ENCODE measurements around the gene ABL1. TPM values are rescaled to one million over a fixed set of nuclear protein-coding genes. Genes with fewer than 3 reads are reported as not detected.

Gene ABL1
- total and polyA plus RNA-seq, 4 donors: 23.3 to 60.0 (median 37.7) TPM

DNA sequence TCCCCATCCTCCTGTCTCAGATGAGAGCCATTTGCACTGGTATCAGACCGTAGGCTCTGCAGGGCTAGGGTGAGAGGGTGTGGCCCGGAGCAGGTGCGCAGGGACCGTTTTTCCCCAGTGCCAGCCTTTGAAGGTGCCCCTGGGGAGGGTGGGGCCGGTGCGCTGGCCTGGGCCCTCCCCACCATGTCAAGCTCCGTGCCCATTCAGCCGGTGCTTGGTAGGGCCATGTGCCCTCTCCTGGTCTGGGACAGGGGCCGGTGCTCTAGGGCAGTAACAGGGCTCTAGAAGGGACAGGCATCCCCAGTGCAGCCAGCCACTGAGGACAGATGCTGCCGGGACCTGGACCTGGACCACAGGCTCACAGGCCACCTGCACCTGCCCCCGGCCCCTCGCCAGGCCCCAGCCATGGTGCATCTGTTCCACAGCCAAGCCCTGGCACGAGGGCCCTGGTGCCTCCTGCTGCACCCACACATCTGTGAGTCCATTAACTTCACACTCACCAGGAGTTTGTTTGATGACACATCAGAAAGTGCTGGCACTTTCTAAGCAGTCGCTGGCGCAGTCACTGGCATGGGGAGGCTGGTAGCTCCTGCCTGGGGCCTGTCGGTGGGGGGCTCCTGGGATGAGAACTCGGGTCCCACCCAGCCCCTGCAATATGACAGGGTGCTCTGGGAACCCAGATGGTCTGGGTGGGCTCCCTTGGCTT, 66.6 kb downstream of the ABL1 start:
- TF ChIP-seq, protein P1, sequence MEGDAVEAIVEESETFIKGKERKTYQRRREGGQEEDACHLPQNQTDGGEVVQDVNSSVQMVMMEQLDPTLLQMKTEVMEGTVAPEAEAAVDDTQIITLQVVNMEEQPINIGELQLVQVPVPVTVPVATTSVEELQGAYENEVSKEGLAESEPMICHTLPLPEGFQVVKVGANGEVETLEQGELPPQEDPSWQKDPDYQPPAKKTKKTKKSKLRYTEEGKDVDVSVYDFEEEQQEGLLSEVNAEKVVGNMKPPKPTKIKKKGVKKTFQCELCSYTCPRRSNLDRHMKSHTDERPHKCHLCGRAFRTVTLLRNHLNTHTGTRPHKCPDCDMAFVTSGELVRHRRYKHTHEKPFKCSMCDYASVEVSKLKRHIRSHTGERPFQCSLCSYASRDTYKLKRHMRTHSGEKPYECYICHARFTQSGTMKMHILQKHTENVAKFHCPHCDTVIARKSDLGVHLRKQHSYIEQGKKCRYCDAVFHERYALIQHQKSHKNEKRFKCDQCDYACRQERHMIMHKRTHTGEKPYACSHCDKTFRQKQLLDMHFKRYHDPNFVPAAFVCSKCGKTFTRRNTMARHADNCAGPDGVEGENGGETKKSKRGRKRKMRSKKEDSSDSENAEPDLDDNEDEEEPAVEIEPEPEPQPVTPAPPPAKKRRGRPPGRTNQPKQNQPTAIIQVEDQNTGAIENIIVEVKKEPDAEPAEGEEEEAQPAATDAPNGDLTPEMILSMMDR (IDR thresholded peaks at IDR 0.05; ENCODE audit: control extremely low read depth, extremely low read depth): no peak
- ATAC-seq (ENCODE audit: insufficient read depth, low FRiP score) (no peak), DNase-seq (no peak)
- H3K4me1 ChIP-seq (ENCODE audit: control insufficient read depth in 5 of 5, insufficient read depth in 5 of 5, low read length in 5 of 5): no peaks in the 10 kb centered on the region
- peaks cover 0 to 15% (median 2%) of the 10 kb centered on the region in 3 donors for H3K27me3 ChIP-seq (ENCODE audit: control insufficient read depth in 3 of 3, insufficient read depth in 3 of 3, low read length in 2 of 3)
- H3K36me3 ChIP-seq (ENCODE audit: control insufficient read depth in 4 of 4, insufficient read depth in 4 of 4, low read length in 4 of 4): no peaks in the 10 kb centered on the region
- WGBS, 2 donors: 84 to 86% methylated on average over 17 of the region's 17 CpGs
- H3K4me3 ChIP-seq: no peak overlapping the region
- no peaks in the 10 kb centered on the region for H3K9me3 ChIP-seq (ENCODE audit: control insufficient read depth in 4 of 4, insufficient read depth in 3 of 4, low read length in 3 of 4)
- no peak overlapping the region for H3K9ac ChIP-seq (ENCODE audit: insufficient read depth in 1 of 2, low read length in 2 of 2)
- H3K27ac ChIP-seq (ENCODE audit: low read depth in 1 of 2, low read length in 1 of 2): no peak overlapping the region

DNA sequence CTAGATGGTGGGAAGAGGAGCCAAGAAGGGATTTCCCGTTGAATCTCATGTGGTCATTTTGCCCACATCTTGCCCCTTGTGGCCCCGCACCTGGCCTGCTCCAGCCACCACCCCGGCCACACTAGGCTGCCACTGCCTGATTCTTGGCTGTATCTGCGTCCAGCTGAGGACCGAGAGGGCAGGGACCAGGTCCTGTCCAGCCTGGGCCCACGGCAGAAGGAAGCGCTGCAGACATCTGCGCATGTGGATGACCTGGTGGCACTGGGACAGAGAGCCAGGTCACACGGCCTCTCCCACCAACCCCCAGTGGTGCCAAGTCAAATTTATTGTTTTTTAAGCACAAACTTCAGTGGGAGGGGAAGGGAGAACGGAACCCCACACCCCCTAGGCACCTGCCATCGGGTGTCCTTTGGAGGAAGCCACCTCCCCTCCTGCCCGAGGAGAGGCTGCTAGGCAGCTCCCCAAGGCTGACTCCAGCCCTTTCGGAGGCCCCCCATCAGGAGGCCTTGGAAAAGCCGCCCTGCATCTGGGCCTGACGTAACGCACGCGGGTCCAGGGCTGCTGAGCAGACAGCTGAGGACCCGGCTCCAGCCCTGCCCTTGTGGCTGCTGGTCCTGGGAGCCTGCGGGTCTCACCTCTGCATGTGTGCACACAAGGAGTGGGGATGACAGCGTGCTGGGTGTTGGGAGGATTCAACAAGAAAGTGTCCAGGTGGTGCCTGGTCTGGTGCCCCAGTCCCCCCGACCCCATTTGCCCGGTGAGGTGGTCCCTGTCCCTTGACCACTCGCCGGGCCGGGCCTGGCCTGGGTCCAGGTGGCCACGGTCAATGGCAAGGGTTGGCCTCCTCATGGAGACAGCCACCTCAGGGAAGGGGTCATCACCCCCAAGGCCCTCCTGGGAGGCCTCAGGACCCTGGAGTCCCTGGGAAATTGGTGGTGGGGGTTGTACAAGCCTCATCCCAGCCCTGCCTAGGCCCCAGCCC, 67.4 kb downstream of the ABL1 start:
- H3K4me1 ChIP-seq (ENCODE audit: control insufficient read depth in 5 of 5, insufficient read depth in 5 of 5, low read length in 5 of 5): no peaks in the 10 kb centered on the region
- H3K9ac ChIP-seq (ENCODE audit: insufficient read depth in 1 of 2, low read length in 2 of 2): no peak overlapping the region
- H3K27me3 ChIP-seq (ENCODE audit: control insufficient read depth in 3 of 3, insufficient read depth in 3 of 3, low read length in 2 of 3): peaks cover 0 to 15% (median 2%) of the 10 kb centered on the region in 3 donors
- no peaks in the 10 kb centered on the region for H3K36me3 ChIP-seq (ENCODE audit: control insufficient read depth in 4 of 4, insufficient read depth in 4 of 4, low read length in 4 of 4)
- WGBS, 2 donors: 72 to 86% methylated on average over 27 of the region's 27 CpGs
- TF ChIP-seq, protein P1 (IDR thresholded peaks at IDR 0.05; ENCODE audit: control extremely low read depth, extremely low read depth): no peak
- H3K27ac ChIP-seq (ENCODE audit: low read depth in 1 of 2, low read length in 1 of 2): no peak overlapping the region
- ATAC-seq (ENCODE audit: insufficient read depth, low FRiP score) (no peak), DNase-seq (no peak)
- H3K9me3 ChIP-seq (ENCODE audit: control insufficient read depth in 4 of 4, insufficient read depth in 3 of 4, low read length in 3 of 4): no peaks in the 10 kb centered on the region
- H3K4me3 ChIP-seq: no peak overlapping the region

DNA sequence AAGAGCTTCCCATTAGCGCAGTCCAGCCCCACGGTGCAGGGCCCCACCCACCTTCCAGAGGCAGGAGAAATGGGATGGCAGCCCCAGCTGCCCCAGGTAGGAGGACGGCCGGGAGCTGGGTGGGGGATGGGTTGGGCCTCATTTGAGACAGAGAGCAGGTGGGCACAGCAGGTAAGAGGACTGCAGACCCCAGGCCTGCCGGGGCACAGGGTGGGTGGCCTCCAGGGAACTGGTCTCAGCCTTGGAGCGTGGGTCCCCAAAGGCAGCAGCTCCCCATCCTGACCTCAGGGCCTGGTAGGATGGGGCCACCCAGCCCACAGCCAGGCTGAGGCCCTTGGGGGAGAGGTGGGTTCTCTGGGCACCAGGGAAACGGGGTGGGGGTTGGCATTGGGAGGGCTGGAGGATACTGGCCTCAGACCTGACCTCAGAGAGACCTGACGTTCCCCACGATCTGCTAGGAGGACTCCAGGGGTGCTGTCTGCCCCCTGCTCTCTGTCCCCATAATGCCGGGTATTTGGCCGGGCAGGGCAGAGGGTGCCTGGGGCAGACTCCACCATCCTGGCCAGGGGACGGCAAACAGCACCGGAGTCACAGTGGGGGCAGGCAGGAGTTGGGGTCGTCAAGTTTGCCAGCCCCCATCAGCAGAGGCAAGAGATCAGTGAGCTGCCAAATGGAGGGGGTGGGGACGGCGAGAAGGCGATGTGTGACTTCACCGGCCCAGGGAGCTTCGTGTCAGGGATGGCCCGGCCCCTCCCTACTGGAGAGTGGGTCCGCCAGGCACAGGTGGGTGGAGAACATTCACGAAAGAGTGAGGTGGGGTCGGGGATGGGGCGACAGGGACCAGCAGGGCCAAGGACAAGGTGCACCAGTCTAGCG, 68.4 kb downstream of the ABL1 start:
- Histone ChIP-seq H3K4me3 (no peak overlapping the region), H3K9ac (ENCODE audit: insufficient read depth in 1 of 2, low read length in 2 of 2) (no peak overlapping the region), H3K4me1 (ENCODE audit: control insufficient read depth in 5 of 5, insufficient read depth in 5 of 5, low read length in 5 of 5) (no peaks in the 10 kb centered on the region), H3K9me3 (ENCODE audit: control insufficient read depth in 4 of 4, insufficient read depth in 3 of 4, low read length in 3 of 4) (no peaks in the 10 kb centered on the region), H3K27ac (ENCODE audit: low read depth in 1 of 2, low read length in 1 of 2) (no peak overlapping the region), H3K27me3 (ENCODE audit: control insufficient read depth in 3 of 3, insufficient read depth in 3 of 3, low read length in 2 of 3) (peaks cover 0 to 15% (median 2%) of the 10 kb centered on the region in 3 donors), H3K36me3 (ENCODE audit: control insufficient read depth in 4 of 4, insufficient read depth in 4 of 4, low read length in 4 of 4) (no peaks in the 10 kb centered on the region)
- ATAC-seq (ENCODE audit: insufficient read depth, low FRiP score) (no peak), DNase-seq (no peak)
- TF ChIP-seq, protein P1 (IDR thresholded peaks at IDR 0.05; ENCODE audit: control extremely low read depth, extremely low read depth): no peak
- 68 to 80% methylated on average over 25 of the region's 25 CpGs for WGBS, 2 donors

Measured in lung (tissue), 12 donors.